Activated B cell treated with CpG ODN at 0.5 μM for 24 hours (primary cell): ENCODE measurements around the gene PAX5. TPM values are rescaled to one million over a fixed set of nuclear protein-coding genes. Genes with fewer than 3 reads are reported as not detected.

Experiments used
- ATAC-seq: fragments of 200-7000 bp; cut with Tn5 transposase; one replicate; pipeline ENCODE4 v1.10.0; 2021; ENCODE audit warnings: low read depth, mild to moderate bottlenecking, moderate library complexity
- CTCF ChIA-PET: fragments of 350-600 bp; sonication (Branson Sonifier 250); formaldehyde crosslinking; loops from one replicate; lab custom pipeline; 2021; ENCODE audit warnings: antibody characterized with exemption; lab: Charles Lee
- POLR2A ChIA-PET: fragments of 350-600 bp; sonication (Branson Sonifier 250); formaldehyde crosslinking; loops from one replicate; lab custom pipeline; 2021; ENCODE audit warnings: antibody characterized with exemption; lab: Charles Lee
- DNase-seq: peaks from one replicate; pipeline ENCODE4 v3.0.0; 2022
- H3K27ac Mint-ChIP-seq: one replicate; pipeline ENCODE4 v1.8.0; 2020; ENCODE audit warnings: mixed read lengths
- H3K27me3 Mint-ChIP-seq: one replicate; pipeline ENCODE4 v1.8.0; 2021; ENCODE audit warnings: mixed read lengths
- H3K36me3 Mint-ChIP-seq: one replicate; pipeline ENCODE4 v1.8.0; 2021; ENCODE audit warnings: low read depth, mixed read lengths
- H3K4me1 Mint-ChIP-seq: one replicate; pipeline ENCODE4 v1.8.0; 2021; ENCODE audit warnings: mixed read lengths
- H3K4me3 Mint-ChIP-seq: one replicate; pipeline ENCODE4 v1.8.0; 2020; ENCODE audit warnings: mild to moderate bottlenecking, mixed read lengths
- H3K9me3 Mint-ChIP-seq: one replicate; pipeline ENCODE4 v1.8.0; 2020; ENCODE audit warnings: mixed read lengths
- CTCF ChIP-seq: fragments of 200-600 bp; IDR thresholded peaks from one replicate; pipeline ENCODE4 v1.8.0; 2022; ENCODE audit warnings: antibody characterized with exemption, mild to moderate bottlenecking
- intact Hi-C: fragments of 100-400 bp; cut with micrococcal nuclease; formaldehyde crosslinking; loops from one replicate; pipeline ENCODE4 v1.15.1; 2024
- total RNA-seq: library from RNA; stranded (reverse); gene quantifications from 2 replicates; pipeline ENCODE4 v1.2.3, GENCODE V29; 2022

PAX5 gene
- total RNA-seq, 1 donor from 2014 or later: 619 TPM

- ChIA-PET CTCF (no interaction called here), POLR2A (no interaction called here)
- no peak for DNase-seq
- no peak overlapping the region for H3K4me3 Mint-ChIP-seq
- intact Hi-C loops: no loop called here
- peaks cover 96% of the 10 kb centered on the region for H3K36me3 Mint-ChIP-seq
- no peaks in the 10 kb centered on the region for H3K9me3 Mint-ChIP-seq
- H3K27me3 Mint-ChIP-seq: no peaks in the 10 kb centered on the region
- no peak for ATAC-seq
- TF ChIP-seq CTCF: no peak
- peak overlapping the region; percentile 70 for H3K27ac Mint-ChIP-seq
- H3K4me1 Mint-ChIP-seq: peaks cover 61% of the 10 kb centered on the region
Observed at GRCh38 chr9:36901528-36901927, 132.5 kb downstream of the PAX5 start.

- ChIA-PET POLR2A (no interaction called here), CTCF (no interaction called here)
- no peak for ATAC-seq
- no peak for DNase-seq
- H3K27ac Mint-ChIP-seq: peak overlapping the region; percentile 70
- intact Hi-C loops: no loop called here
- no peaks in the 10 kb centered on the region for H3K9me3 Mint-ChIP-seq
- no peak for TF ChIP-seq CTCF
- H3K4me1 Mint-ChIP-seq: peaks cover 59% of the 10 kb centered on the region
- peaks cover 96% of the 10 kb centered on the region for H3K36me3 Mint-ChIP-seq
- H3K27me3 Mint-ChIP-seq: no peaks in the 10 kb centered on the region
- H3K4me3 Mint-ChIP-seq: no peak overlapping the region
Observed at GRCh38 chr9:36900856-36901220, 133.2 kb downstream of the PAX5 start.

- no peak overlapping the region for H3K4me3 Mint-ChIP-seq
- H3K4me1 Mint-ChIP-seq: peaks cover 55% of the 10 kb centered on the region
- intact Hi-C loops: no loop called here
- H3K27me3 Mint-ChIP-seq: no peaks in the 10 kb centered on the region
- ChIA-PET CTCF (no interaction called here), POLR2A (interaction anchor here (0.5 kb wide), 1 partner anchor 134 kb away, joined by 7 read pairs; the partner anchor contains the start of gene PAX5)
- H3K36me3 Mint-ChIP-seq: peaks cover 96% of the 10 kb centered on the region
- no peak for TF ChIP-seq CTCF
- H3K27ac Mint-ChIP-seq: peak overlapping the region; percentile 70
- H3K9me3 Mint-ChIP-seq: no peaks in the 10 kb centered on the region
- DNase-seq (no peak), ATAC-seq (no peak)
Observed at GRCh38 chr9:36900136-36900855, 133.8 kb downstream of the PAX5 start.

- peak overlapping the region; percentile 50 for H3K27ac Mint-ChIP-seq
- intact Hi-C loops: no loop called here
- POLR2A ChIA-PET: interaction anchor here (0.5 kb wide), 1 partner anchor 135 kb away, joined by 7 read pairs; the partner anchor contains the start of gene PAX5
- no peaks in the 10 kb centered on the region for H3K27me3 Mint-ChIP-seq
- peaks cover 47% of the 10 kb centered on the region for H3K4me1 Mint-ChIP-seq
- CTCF ChIA-PET: interaction anchor here (0.8 kb wide), 1 partner anchor 26 kb away, joined by 4 read pairs; no protein-coding TSS in a partner anchor
- TF ChIP-seq CTCF: no peak
- H3K36me3 Mint-ChIP-seq: peaks cover 93% of the 10 kb centered on the region
- ATAC-seq (no peak), DNase-seq (no peak)
- no peak overlapping the region for H3K4me3 Mint-ChIP-seq
- H3K9me3 Mint-ChIP-seq: no peaks in the 10 kb centered on the region
Observed at GRCh38 chr9:36899406-36899805, 134.7 kb downstream of the PAX5 start.

- CTCF ChIA-PET: interaction anchor here (0.8 kb wide), 1 partner anchor 26 kb away, joined by 4 read pairs; no protein-coding TSS in a partner anchor
- Mint-ChIP-seq H3K4me3 (no peak overlapping the region), H3K4me1 (peaks cover 39% of the 10 kb centered on the region), H3K27ac (peak overlapping the region; percentile 66), H3K36me3 (peaks cover 93% of the 10 kb centered on the region), H3K27me3 (no peaks in the 10 kb centered on the region), H3K9me3 (no peaks in the 10 kb centered on the region)
- DNase-seq (no peak), ATAC-seq (no peak)
- intact Hi-C loops: no loop called here
- POLR2A ChIA-PET: no interaction called here
- TF ChIP-seq CTCF: no peak
Observed at GRCh38 chr9:36898431-36899020, 135.5 kb downstream of the PAX5 start.
